ENCODE data around the gene KDM3B.

The KDM3B gene

DNA sequence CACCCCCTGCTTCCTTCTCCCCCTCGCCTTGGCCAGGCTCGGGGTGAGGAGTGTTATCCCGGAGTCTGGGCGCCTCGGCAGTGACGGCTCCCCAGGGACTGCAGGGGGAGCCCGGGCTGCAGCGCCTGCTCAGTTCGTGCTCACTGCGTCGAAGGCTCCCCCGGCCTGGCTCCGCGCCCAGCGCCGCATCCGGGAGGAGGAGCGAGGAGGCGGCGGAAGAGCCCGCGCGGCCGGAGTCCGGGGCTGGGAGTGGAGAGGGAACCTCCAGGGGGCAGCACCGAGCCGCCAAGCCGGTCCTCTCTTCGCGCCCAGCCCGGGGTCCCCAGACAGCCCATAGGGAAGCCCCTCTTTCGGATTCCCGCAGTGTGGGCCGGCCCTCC lies 111.5 kb downstream of the KDM3B start:
- TF ChIP-seq NFIC (IDR thresholded peaks at IDR 0.05) = peak; percentile 92
- TF ChIP-seq TCF12 (IDR thresholded peaks at IDR 0.05; ENCODE audit: low read depth) = 0 out of 2 replicates have a peak, but pooled peaks have one; percentile 31
- TF ChIP-seq, protein P1, sequence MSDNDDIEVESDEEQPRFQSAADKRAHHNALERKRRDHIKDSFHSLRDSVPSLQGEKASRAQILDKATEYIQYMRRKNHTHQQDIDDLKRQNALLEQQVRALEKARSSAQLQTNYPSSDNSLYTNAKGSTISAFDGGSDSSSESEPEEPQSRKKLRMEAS (IDR thresholded peaks at IDR 0.05) = peak; percentile 80
- TF ChIP-seq CEBPB (IDR thresholded peaks at IDR 0.05) = no peak
- peak; percentile 56; the same call in 1 of the 2 replicates for TF ChIP-seq TAF1 (IDR thresholded peaks at IDR 0.05; ENCODE audit: low read depth)
- TF ChIP-seq EP300 (IDR thresholded peaks at IDR 0.05; ENCODE audit: borderline replicate concordance) = no peak
- TF ChIP-seq CREB1 (IDR thresholded peaks at IDR 0.05; ENCODE audit: low read depth) = no peak
- TF ChIP-seq TEAD4 (IDR thresholded peaks at IDR 0.05) = no peak
- TF ChIP-seq, protein P2, sequence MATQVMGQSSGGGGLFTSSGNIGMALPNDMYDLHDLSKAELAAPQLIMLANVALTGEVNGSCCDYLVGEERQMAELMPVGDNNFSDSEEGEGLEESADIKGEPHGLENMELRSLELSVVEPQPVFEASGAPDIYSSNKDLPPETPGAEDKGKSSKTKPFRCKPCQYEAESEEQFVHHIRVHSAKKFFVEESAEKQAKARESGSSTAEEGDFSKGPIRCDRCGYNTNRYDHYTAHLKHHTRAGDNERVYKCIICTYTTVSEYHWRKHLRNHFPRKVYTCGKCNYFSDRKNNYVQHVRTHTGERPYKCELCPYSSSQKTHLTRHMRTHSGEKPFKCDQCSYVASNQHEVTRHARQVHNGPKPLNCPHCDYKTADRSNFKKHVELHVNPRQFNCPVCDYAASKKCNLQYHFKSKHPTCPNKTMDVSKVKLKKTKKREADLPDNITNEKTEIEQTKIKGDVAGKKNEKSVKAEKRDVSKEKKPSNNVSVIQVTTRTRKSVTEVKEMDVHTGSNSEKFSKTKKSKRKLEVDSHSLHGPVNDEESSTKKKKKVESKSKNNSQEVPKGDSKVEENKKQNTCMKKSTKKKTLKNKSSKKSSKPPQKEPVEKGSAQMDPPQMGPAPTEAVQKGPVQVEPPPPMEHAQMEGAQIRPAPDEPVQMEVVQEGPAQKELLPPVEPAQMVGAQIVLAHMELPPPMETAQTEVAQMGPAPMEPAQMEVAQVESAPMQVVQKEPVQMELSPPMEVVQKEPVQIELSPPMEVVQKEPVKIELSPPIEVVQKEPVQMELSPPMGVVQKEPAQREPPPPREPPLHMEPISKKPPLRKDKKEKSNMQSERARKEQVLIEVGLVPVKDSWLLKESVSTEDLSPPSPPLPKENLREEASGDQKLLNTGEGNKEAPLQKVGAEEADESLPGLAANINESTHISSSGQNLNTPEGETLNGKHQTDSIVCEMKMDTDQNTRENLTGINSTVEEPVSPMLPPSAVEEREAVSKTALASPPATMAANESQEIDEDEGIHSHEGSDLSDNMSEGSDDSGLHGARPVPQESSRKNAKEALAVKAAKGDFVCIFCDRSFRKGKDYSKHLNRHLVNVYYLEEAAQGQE (IDR thresholded peaks at IDR 0.05; ENCODE audit: low read depth) = no peak
- no peak for TF ChIP-seq YY1 (IDR thresholded peaks at IDR 0.05; ENCODE audit: low read depth)
- TF ChIP-seq ZBTB7A (IDR thresholded peaks at IDR 0.05; ENCODE audit: low read depth) = peak; percentile 92; the same call in 1 of the 2 replicates
- peak; percentile 48 for TF ChIP-seq RAD21 (IDR thresholded peaks at IDR 0.05; ENCODE audit: low read depth)

DNA sequence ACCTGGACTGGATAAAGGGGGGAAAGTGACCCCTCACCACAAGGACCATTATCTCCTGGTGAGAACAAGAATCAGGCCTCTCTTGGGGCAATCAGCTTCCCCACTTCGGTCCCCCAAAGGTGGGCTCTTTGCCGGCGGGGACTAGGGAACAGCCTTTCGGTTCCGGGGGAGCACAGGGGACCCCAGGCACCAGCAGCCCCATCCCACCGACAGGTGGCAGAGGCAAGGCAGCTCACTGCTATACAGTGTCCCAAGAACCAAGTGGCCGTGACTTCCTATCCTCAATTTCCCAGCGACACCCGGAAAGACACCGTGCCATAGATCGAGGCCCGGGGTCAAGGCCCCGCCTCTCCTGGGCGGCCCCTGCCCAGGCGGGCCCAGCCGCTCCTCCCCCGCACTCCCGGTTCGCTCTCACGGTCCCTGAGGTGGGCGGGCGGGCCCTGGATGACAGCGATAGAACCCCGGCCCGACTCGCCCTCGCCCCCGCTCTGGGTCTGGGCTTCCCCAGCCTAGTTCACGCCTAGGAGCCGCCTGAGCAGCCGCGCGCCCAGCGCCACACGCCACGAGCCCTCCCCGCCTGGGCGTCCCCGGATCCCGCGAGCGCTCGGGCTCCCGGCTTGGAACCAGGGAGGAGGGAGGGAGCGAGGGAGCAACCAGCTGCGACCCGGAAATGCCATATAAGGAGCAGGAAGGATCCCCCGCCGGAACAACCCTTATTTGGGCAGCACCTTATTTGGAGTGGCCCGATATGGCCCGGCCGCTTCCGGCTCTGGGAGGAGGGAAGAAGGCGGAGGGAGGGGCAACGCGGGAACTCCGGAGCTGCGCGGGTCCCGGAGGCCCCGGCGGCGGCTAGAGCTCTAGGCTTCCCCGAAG lies 112.1 kb downstream of the KDM3B start:
- peak; percentile 21; the same call in 1 of the 2 replicates for TF ChIP-seq ZBTB7A (IDR thresholded peaks at IDR 0.05; ENCODE audit: low read depth)
- TF ChIP-seq, protein P1 (IDR thresholded peaks at IDR 0.05) = peak; percentile 50; the same call in 1 of the 2 replicates
- TF ChIP-seq EP300 (IDR thresholded peaks at IDR 0.05; ENCODE audit: borderline replicate concordance) = no peak
- TF ChIP-seq TEAD4 (IDR thresholded peaks at IDR 0.05) = 0 out of 2 replicates have a peak, but pooled peaks have one; percentile 8
- TF ChIP-seq TAF1 (IDR thresholded peaks at IDR 0.05; ENCODE audit: low read depth) = peak; percentile 44
- TF ChIP-seq, protein P2 (IDR thresholded peaks at IDR 0.05; ENCODE audit: low read depth) = no peak
- TF ChIP-seq EGR1 (IDR thresholded peaks at IDR 0.05) = peak; percentile 91
- TF ChIP-seq, protein P3, sequence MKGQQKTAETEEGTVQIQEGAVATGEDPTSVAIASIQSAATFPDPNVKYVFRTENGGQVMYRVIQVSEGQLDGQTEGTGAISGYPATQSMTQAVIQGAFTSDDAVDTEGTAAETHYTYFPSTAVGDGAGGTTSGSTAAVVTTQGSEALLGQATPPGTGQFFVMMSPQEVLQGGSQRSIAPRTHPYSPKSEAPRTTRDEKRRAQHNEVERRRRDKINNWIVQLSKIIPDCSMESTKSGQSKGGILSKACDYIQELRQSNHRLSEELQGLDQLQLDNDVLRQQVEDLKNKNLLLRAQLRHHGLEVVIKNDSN (IDR thresholded peaks at IDR 0.05) = no peak; the same call in 1 of the 2 replicates
- peak; percentile 11 for TF ChIP-seq TCF12 (IDR thresholded peaks at IDR 0.05; ENCODE audit: low read depth)
- TF ChIP-seq CREB1 (IDR thresholded peaks at IDR 0.05; ENCODE audit: low read depth) = no peak
- TF ChIP-seq NFIC (IDR thresholded peaks at IDR 0.05) = no peak; the same call in 1 of the 2 replicates
- TF ChIP-seq CEBPB (IDR thresholded peaks at IDR 0.05) = no peak
- no peak for TF ChIP-seq RAD21 (IDR thresholded peaks at IDR 0.05; ENCODE audit: low read depth)
- TF ChIP-seq YY1 (IDR thresholded peaks at IDR 0.05; ENCODE audit: low read depth) = no peak
- no peak for TF ChIP-seq FOXM1 (IDR thresholded peaks at IDR 0.05; ENCODE audit: borderline replicate concordance, low read depth)

DNA sequence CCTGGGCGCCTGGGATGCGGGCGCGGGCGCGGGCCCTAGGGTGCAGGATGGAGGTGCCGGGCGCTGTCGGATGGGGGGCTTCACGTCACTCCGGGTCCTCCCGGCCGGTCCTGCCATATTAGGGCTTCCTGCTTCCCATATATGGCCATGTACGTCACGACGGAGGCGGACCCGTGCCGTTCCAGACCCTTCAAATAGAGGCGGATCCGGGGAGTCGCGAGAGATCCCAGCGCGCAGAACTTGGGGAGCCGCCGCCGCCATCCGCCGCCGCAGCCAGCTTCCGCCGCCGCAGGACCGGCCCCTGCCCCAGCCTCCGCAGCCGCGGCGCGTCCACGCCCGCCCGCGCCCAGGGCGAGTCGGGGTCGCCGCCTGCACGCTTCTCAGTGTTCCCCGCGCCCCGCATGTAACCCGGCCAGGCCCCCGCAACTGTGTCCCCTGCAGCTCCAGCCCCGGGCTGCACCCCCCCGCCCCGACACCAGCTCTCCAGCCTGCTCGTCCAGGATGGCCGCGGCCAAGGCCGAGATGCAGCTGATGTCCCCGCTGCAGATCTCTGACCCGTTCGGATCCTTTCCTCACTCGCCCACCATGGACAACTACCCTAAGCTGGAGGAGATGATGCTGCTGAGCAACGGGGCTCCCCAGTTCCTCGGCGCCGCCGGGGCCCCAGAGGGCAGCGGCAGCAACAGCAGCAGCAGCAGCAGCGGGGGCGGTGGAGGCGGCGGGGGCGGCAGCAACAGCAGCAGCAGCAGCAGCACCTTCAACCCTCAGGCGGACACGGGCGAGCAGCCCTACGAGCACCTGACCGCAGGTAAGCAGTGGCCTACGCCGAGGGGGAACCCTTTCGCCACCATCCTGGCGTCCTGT lies 113.0 kb downstream of the KDM3B start, which contains the start of gene EGR1:
EGR1 (plus strand) TSS at position 219 of the 864 bp plus-strand sequence; CDS start at position 502, 283 bp downstream.
- TF ChIP-seq, protein P1 (IDR thresholded peaks at IDR 0.05) = 0 out of 2 replicates have a peak, but pooled peaks have one; percentile 13
- TF ChIP-seq EGR1 (IDR thresholded peaks at IDR 0.05) (peak; percentile 14; the same call in 1 of the 2 replicates), CREB1 (IDR thresholded peaks at IDR 0.05; ENCODE audit: low read depth) (peak; percentile 89), FOXM1 (IDR thresholded peaks at IDR 0.05; ENCODE audit: borderline replicate concordance, low read depth) (no peak)

DNA sequence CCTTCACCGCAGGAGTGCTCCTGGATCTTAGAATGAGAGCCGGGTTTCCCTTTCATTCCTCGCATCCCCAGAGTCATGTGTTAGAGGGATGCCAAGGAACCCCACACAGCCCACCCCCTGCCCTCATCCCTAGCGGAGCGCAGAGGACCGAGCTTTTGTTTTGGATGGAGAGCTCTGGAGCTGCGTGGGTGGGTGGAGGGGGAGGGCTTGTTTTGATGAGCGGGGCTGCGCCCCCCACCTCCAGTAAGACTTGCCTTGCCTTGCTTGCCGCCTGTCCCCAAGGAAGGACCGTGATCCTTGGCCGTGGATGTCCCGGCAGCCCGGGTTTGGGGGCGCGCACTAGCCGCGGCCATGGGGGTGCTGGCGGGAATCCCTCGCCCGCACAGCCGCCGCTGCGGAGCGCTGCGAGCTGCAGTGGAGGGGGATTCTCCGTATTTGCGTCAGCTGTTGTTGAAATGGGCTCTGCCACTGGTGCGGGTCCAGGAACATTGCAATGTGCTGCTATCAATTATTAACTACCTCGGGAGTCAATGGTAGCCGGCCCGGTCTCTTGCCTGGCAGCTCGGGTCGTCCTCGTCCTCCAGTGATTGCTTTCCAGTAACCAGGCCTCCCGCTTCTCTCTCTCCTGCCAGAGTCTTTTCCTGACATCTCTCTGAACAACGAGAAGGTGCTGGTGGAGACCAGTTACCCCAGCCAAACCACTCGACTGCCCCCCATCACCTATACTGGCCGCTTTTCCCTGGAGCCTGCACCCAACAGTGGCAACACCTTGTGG lies 113.8 kb downstream of the KDM3B start:
- TF ChIP-seq FOXM1 (IDR thresholded peaks at IDR 0.05; ENCODE audit: borderline replicate concordance, low read depth) = no peak
- TF ChIP-seq EP300 (IDR thresholded peaks at IDR 0.05; ENCODE audit: borderline replicate concordance) = no peak
- TF ChIP-seq NFIC (IDR thresholded peaks at IDR 0.05) = no peak
- TF ChIP-seq TEAD4 (IDR thresholded peaks at IDR 0.05) = no peak
- TF ChIP-seq YY1 (IDR thresholded peaks at IDR 0.05; ENCODE audit: low read depth) = no peak
- TF ChIP-seq CREB1 (IDR thresholded peaks at IDR 0.05; ENCODE audit: low read depth) = no peak
- no peak for TF ChIP-seq TCF12 (IDR thresholded peaks at IDR 0.05; ENCODE audit: low read depth)
- no peak for TF ChIP-seq TAF1 (IDR thresholded peaks at IDR 0.05; ENCODE audit: low read depth)
- TF ChIP-seq ZBTB7A (IDR thresholded peaks at IDR 0.05; ENCODE audit: low read depth) = no peak
- TF ChIP-seq, protein P1 (IDR thresholded peaks at IDR 0.05) = no peak
- no peak for TF ChIP-seq CEBPB (IDR thresholded peaks at IDR 0.05)
- TF ChIP-seq, protein P3 (IDR thresholded peaks at IDR 0.05) = no peak
- no peak for TF ChIP-seq EGR1 (IDR thresholded peaks at IDR 0.05)
- TF ChIP-seq RAD21 (IDR thresholded peaks at IDR 0.05; ENCODE audit: low read depth) = no peak
- TF ChIP-seq, protein P2 (IDR thresholded peaks at IDR 0.05; ENCODE audit: low read depth) = no peak

Data from Ishikawa (cell line).